Stimulated activated CD4-positive, alpha-beta T cell treated with anti-CD3 and anti-CD28 coated beads, Interleukin-2, amount 100 ng/mL, for 4 hours (primary cell): Measurements from ENCODE around the gene NCBP3.
"Not testable (repeated sequence)": the region's sequence is repeated elsewhere in the genome, so short reads cannot be mapped to it uniquely, and the experiment has no call there.

Source experiments
- DNase-seq: peaks from one replicate; pipeline ENCODE4 v3.0.0-alpha.2; 2020; ENCODE audit warnings: low read depth

Gene NCBP3

DNA sequence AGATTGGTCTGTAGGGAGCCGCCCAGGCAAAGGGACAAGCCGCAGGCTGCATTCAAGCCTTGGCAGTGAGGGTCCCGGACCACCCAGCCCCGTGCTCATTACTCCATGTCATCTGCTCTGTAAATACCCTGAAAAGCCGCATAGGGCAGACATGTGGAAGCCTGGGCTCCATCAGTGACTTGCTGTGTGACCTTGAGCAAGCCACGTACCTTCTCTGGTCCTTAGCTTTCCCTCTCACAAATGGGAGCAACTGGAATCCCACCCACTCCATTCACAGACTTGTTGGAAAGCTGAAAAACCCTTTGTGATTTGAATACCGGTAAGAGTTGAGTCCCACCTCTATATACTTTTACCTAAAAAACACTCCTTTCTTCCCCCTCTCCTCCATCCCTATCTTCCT lies 34.9 kb upstream of the NCBP3 start:
- DNase-seq: no peak

DNA sequence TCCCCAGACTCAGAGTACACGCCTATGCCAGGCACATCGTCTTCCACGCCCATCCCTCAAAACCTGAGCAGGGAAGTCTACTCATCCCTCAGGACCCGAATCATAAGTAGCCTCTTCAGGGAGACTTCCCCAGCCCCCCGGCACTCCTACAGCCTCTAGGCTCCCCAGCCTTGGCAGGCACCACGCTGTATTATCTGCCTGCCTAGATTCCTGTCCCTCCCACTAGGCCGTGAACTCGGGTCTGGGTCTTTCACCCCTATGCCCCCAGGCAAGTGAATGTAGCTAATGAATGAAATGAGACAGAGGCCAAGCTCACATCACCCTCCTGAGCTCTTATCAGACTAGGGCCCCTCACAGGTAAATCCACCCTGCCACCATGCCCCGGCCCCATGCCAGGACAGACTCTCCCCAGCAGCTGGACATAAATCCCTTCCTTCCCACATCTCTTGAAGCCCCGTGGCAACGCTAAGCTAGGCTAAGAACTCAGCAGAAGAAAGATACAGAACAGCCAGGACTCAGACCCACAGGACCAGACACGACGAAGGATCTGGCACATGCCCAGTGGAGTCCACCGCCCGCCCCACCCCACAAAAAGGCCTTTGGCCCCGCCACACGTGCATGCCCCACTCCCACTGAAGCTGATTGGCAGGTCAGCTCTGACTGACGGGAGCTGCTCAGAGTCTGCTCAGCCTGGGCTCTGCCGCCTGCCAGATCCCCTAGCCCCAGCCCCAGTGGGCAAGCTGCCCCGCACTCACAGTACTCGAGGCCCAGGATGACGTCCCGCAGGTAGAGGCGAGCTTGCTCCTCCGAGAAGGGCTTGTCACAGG lies 33.8 kb upstream of the NCBP3 start:
- DNase-seq: no peak

DNA sequence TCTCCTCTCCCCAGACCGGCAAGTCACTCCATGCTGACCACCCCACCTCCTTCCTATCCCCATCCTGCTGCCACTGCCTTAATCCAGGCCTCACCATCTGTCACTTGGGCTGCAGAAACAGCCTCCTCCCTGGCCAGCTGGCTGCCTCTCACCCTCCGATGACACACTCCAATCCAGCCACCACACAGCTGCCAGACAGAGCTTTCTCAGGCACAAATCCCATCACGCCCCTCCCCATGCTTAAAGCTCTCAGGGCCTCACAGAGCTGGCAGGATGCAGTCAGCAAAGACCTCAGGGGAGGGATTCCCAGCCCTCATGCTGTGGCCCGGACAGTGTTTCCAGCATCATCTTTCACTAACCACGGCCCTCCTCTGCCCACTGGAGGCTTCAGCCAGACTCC lies 33.1 kb upstream of the NCBP3 start:
- DNase-seq: no peak

DNA sequence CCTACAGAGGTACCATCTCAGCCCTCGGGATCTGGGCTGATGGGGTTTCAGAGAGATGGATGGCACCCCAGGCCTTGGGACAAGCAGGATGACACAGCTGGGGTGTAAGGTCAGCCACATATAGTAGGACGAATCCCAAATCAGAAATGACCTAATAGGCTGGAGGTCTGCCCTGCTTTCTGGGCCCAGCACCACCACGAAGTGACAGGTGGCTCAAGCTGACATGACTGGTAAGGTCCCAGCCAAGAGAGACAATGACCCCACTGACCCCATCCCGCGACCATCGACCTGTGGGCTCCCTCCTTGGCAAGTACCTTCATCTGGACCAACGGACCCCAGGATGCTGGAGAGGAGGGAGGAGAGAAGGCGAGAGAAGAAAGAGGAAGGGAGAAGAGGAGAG lies 31.2 kb upstream of the NCBP3 start:
- DNase-seq: no peak

- DNase-seq: no peak
These were observed 29.3 kb upstream of the NCBP3 start for GRCh38 chr17:3875317-3875716.

DNA sequence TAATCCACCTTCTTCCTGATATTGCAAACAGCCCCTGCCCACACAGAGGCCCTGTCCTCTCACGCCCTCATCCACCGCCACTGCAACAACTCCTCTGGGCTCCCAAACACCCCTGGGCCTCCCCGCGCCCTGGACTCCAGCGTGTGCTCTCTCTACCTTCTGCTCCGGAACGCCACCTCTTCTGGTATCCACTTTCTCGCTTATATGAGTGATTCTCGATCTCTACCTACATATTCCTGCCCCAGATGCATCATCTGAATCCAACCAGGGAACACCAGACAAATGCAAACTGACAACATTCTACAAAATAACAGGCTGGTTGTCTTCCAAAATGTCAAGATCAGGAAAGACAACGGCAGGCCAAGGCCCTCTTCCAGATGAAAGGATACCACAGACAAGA lies 27.8 kb upstream of the NCBP3 start:
- DNase-seq: no peak

DNA sequence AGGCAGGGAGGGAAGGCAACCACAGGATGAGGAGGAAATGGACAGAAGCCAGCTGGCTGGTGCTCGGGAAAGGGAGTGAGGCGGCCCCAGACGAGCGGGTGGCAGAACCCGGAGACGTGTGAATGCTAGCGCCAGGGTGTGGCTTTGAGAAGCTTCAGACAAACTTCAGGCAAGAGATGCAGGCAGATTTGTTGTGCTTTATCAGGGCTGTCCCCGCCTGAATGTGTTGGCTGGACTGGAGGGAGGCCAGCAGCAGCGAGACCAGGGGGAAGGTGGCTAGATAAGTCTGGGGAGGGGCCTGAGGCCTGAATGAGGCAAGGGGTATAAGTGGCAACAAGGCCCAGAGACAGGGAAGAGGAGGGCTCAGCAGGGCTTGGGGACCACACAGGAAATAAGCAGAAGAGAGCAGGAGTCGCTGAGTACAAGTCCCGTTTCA lies 24.8 kb upstream of the NCBP3 start:
- DNase-seq: no peak

DNA sequence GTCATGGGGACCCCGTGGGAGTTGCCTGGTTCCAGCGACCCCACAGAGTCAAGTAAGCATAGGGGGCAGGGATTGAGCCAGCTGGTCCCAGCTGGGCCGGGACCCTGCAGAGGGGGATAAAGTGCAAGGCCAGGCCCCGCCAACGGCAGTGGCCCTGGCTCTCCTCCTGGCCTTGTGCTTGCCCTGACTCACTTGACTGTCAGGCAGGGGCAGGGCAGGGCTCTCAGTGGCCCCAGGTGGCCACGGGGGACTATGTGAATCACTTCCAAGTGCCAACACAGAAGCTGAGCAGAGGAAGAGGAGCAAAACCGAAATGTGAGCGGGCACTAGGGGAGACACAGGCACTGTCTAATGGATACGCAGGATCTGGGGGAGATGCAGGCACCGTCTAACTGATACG lies 21.6 kb upstream of the NCBP3 start:
- DNase-seq: no peak

DNA sequence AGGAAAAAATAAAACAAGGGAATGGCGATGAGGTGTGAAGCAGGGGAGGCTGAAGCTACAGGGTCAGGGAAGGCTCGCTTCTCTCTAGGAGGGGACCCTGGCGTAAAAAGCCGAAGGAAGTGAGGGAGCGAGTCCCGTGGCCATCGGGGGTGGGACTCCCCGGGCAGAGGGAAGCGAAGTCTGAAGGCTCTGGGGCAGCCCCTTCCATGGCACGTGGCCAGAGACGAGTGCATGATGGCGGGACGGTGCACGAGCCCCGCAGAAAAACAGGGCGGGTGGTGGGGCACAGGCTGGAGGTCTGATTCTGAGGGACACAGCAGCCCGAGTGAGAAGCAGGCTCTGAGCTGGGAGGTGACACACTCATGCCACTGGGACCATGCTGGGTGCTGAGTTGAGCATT lies 21.1 kb upstream of the NCBP3 start:
- DNase-seq: no peak

DNA sequence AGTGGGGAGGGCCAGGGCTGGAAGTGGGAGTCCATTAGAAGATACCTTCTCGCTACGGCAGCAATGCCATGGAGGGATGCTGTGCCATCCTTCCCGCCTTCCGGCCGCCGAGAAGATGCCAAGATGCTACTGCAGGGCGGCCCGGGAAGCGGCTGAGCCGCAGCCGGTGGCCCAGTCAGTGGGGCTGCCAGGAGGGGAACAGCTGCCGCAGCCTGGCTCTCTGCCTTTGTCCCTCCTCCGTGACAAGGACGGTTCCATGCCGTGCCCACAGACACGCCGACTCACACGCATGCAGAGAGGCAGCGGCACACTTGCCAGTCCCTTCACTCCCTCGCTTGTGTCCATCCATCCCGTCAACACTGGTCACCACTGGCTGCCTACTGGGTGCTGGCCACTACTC lies 20.2 kb upstream of the NCBP3 start:
- DNase-seq: no peak

- no peak for DNase-seq
These were observed 19.1 kb upstream of the NCBP3 start for GRCh38 chr17:3865176-3865575.

GRCh38 chr17:3864534-3864933 lies 18.5 kb upstream of the NCBP3 start:
- DNase-seq: no peak

- no peak for DNase-seq
These were observed 16.0 kb upstream of the NCBP3 start for GRCh38 chr17:3861761-3862681.

DNA sequence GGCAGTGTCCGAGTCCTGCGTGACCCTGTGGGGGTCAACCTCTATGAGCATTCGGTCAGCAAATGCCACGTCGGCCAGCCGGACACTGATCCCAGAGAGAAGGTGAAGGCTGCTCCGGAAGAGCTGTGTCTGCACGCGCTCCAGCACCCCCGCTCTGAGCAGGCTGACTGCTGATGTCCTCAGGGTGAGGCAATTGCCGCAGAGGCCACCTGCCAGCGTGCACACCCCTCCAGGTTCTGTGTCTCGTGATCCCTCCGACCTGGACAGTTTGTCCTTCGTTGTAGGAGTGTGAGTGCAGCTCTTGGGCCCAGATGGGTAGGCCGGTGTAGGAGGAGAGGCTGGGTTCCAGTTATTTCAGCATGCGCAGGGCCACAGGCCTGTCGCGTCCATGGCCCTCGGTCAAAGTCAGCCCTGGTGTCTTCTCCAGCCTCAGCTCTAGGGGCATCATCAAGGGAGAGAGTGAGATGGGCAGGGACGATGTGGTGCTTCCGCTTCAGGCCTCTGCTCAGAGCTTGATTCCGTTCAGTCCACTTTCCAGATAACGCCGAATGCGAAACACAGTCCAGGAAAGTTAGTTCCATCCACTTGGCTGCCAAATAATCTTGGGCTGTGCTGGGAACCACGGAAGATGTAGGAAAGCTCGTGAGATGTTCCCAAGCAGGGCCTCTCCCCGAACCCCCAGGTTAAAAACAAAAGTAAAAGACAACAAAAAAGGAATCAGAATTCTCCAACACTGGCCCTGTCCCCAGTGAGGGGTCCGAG lies 15.1 kb upstream of the NCBP3 start:
- DNase-seq: no peak

DNA sequence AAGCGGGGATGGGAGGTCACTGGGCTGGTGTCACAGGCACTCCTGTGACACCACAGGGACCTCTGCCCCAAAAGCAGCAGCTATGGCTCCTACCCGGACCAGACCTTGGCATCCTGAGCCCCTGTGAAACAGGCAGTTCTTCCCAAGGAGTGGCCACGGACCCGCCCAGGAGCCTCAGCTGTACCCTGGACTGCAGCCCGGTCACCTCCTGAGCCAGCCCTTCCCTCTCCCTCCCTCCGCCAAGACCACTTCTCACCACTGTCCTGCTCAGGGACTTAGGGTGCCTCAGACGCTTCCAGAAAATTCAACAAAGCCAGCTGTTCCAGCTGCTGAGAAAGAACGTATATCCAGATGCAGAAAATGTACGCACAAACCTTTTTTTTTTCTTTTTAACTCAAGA lies 13.9 kb upstream of the NCBP3 start:
- no peak for DNase-seq

GRCh38 chr17:3857261-3858105 lies 11.4 kb upstream of the NCBP3 start:
- DNase-seq: no peak

- DNase-seq: not testable (repeated sequence)
These were observed 8.2 kb upstream of the NCBP3 start for GRCh38 chr17:3854204-3854603.

DNA sequence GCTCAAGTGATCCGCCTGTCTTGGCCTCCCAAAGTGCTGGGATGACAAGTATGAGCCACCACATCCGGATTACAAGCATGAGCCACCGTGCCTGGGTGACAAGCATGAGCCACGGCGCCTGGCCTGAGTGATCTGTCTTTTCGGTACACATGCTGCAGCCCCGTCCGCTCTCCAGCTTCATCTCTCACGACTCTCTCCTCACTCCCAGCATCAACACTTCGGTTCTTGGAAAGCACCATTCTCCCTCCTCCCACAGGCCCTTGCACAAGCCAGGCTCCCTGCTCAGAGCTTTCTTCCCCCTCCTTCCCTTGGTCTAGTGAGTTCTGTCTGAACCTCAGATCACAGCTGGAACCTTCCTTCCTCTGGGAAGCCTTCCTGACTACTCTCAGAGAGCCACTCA lies 6.5 kb upstream of the NCBP3 start:
- no peak for DNase-seq

DNA sequence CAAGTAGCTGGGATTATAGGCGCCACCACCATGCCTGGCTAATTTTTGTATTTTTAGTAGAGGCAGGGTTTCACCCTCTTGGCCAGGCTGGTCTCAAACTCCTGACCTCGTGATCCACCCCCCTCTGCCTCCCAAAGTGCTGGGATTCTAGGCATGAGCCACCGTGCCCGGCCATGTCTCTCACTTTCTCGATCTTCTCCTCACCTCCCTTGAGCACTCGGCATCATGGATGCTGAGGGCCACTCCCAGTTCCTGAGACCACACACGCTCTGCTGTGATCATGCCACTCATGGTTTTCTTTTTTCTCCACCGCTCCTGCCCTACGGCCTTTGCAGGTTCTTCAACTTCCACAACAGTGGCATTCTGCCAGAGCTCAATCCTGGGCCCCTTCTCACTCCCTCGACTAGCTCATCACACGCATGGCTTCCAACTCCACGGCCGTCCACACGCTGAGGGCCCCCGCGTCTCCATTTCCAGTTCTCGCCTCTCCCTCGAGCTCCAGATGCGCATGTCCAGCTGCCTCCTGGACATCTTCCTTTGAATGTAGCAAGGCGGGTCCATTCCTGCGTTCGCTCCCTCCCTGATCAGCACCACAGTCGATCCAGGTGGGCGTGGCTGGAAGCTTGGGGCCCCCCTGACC lies 5.5 kb upstream of the NCBP3 start:
- no peak for DNase-seq

DNA sequence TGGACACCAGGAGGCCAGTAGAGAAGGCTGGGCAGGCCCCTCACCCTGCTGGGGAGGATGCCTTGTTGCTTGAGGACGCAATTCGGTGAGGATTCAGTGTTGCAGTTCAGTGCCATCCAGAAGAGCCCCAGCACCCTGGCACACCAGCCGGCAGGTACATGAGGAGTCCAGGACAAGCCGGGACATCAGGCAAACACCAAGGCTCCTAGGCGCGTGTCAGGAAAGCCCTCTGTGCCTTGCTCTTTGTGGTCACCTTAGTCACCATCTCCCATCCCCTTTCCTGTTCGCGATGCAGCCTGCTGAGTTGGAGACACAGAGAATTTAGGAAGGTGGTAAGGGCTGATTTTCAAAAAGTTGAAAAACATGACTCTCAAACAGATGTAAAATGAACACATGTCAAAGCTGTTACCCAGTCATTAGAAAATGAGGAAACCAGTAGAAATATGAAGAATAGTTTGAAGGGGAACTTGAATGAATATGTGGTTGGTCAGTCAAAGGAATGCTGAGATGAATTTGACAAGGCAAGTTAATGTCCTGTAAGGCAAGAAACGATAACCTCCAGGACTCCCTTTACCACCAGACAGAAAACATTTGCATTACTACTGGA lies 2.3 kb upstream of the NCBP3 start:
- no peak for DNase-seq
